Glutamatergic neuron (in vitro differentiated cells): Measurements from ENCODE around the gene CENPF. TPM values are rescaled to one million over a fixed set of nuclear protein-coding genes. Genes with fewer than 3 reads are reported as not detected.
"Not testable (repeated sequence)": the region's sequence is repeated elsewhere in the genome, so short reads cannot be mapped to it uniquely, and the experiment has no call there.

ENCODE experiments used
- DNase-seq: peaks from one replicate; pipeline ENCODE4 v3.0.0; 2022
- H3K27ac Mint-ChIP-seq: one replicate; pipeline ENCODE4 v1.8.0; 2020; ENCODE audit warnings: mild to moderate bottlenecking, mixed read lengths, inconsistent platforms; ENCODE audit not compliant: unreplicated experiment
- H3K27me3 Mint-ChIP-seq: one replicate; pipeline ENCODE4 v1.8.0; 2020; ENCODE audit warnings: mild to moderate bottlenecking, moderate library complexity, mixed read lengths, inconsistent platforms; ENCODE audit not compliant: unreplicated experiment
- H3K36me3 Mint-ChIP-seq: one replicate; pipeline ENCODE4 v1.8.0; 2020; ENCODE audit warnings: mild to moderate bottlenecking, mixed read lengths, inconsistent platforms; ENCODE audit not compliant: unreplicated experiment
- H3K4me1 Mint-ChIP-seq: one replicate; pipeline ENCODE4 v1.8.0; 2020; ENCODE audit warnings: mild to moderate bottlenecking, low read depth, mixed read lengths, inconsistent platforms; ENCODE audit not compliant: unreplicated experiment
- H3K4me3 Mint-ChIP-seq: one replicate; pipeline ENCODE4 v1.8.0; 2020; ENCODE audit warnings: mild to moderate bottlenecking, mixed read lengths, inconsistent platforms; ENCODE audit not compliant: unreplicated experiment
- H3K9me3 Mint-ChIP-seq: one replicate; pipeline ENCODE4 v1.8.0; 2020; ENCODE audit warnings: mild to moderate bottlenecking, moderate library complexity, mixed read lengths, inconsistent platforms; ENCODE audit not compliant: unreplicated experiment
- total RNA-seq: library from RNA; stranded (reverse); fragmentation: NEBNext Ultra II Directional; extraction: Animal tissue kit (Norgen Biotek cat#: 25700); gene quantifications from one replicate; pipeline ENCODE4 v1.2.1, GENCODE V29; 2021; ENCODE audit not compliant: unreplicated experiment
- TF ChIP-seq, protein P1 (sequence below): fragments of 200-600 bp; sonication (generic); IDR thresholded peaks from one replicate; pipeline ENCODE4 v1.5.0; 2021; ENCODE audit not compliant: partially characterized antibody, unreplicated experiment

CENPF gene
- total RNA-seq, 1 donor from 2014 or later: 29.3 TPM

DNA sequence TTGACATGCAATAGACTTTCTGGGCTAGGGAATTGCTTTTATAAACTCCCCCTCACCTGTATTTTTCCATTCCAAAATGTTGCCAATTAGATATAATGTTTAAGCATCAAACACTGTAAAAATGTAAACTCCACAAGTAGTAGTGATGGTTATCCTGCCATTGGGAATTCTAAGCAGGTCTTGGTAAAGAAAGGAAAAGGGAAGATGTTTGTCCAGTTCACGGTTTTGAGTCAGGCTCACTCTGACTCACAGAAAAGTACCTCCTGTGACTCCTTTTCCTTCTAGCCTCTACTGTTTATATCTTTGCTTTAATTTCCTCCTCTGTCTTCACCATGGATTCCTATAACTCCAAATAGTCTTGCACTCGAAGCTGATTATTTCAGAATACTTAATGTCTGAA lies 32.6 kb upstream of the CENPF start:
- H3K4me1 Mint-ChIP-seq: peaks cover 11% of the 10 kb centered on the region
- TF ChIP-seq, protein P1, sequence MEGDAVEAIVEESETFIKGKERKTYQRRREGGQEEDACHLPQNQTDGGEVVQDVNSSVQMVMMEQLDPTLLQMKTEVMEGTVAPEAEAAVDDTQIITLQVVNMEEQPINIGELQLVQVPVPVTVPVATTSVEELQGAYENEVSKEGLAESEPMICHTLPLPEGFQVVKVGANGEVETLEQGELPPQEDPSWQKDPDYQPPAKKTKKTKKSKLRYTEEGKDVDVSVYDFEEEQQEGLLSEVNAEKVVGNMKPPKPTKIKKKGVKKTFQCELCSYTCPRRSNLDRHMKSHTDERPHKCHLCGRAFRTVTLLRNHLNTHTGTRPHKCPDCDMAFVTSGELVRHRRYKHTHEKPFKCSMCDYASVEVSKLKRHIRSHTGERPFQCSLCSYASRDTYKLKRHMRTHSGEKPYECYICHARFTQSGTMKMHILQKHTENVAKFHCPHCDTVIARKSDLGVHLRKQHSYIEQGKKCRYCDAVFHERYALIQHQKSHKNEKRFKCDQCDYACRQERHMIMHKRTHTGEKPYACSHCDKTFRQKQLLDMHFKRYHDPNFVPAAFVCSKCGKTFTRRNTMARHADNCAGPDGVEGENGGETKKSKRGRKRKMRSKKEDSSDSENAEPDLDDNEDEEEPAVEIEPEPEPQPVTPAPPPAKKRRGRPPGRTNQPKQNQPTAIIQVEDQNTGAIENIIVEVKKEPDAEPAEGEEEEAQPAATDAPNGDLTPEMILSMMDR: no peak
- H3K4me3 Mint-ChIP-seq: no peak overlapping the region
- no peak overlapping the region for H3K27ac Mint-ChIP-seq
- no peaks in the 10 kb centered on the region for H3K27me3 Mint-ChIP-seq
- DNase-seq: no peak
- peaks cover 5% of the 10 kb centered on the region for H3K9me3 Mint-ChIP-seq
- no peaks in the 10 kb centered on the region for H3K36me3 Mint-ChIP-seq

GRCh38 chr1:214571281-214571680 lies 31.7 kb upstream of the CENPF start:
- no peak overlapping the region for H3K4me3 Mint-ChIP-seq
- H3K27me3 Mint-ChIP-seq: no peaks in the 10 kb centered on the region
- H3K27ac Mint-ChIP-seq: no peak overlapping the region
- TF ChIP-seq, protein P1: no peak
- H3K4me1 Mint-ChIP-seq: peaks cover 8% of the 10 kb centered on the region
- no peak for DNase-seq
- peaks cover 7% of the 10 kb centered on the region for H3K9me3 Mint-ChIP-seq
- peaks cover 6% of the 10 kb centered on the region for H3K36me3 Mint-ChIP-seq

DNA sequence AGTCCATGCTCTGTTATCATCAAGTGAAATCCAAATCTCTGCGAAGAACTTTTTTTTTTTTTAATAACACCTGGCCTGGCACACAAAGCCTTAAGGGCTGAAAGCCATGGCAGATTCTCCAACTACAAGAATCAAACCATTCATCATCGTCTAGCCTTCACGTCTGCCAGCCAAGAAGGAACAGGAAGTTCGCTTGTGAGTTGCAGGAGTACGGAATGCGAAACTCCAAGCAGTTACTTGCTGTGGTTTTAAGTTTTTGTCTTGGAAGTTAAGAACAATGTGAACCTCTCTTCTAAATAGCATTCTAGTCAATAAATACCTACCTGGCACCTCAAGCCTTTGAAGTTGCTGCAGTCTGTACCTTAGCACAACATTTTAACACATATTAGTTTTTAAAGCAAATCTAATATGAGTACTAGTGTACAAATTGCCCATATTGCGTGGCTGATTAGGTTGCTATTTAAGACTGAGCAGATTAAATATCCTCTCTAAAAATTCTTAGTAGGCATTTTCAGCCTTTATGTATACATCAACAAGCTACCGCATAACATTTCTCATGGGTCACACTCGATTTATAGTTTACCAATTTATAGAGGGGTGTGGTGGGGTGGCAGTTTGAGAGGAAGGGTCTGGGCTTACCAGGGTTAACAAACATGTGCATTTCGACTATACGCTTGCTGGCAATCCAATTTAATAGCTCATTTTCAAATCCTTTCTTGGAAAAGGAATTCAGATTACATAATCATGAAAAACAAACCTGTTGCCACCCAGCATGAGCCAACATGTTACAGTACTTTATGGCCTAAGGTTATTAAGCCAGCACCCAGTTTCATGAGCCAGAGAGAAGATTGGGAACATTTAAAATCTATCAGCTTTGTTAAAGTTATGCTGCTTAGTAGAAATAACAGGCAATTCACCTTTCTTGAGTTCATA lies 29.3 kb upstream of the CENPF start:
- Mint-ChIP-seq H3K4me3 (no peak overlapping the region), H3K9me3 (peaks cover 11% of the 10 kb centered on the region), H3K4me1 (peaks cover 4% of the 10 kb centered on the region), H3K27ac (no peak overlapping the region), H3K27me3 (no peaks in the 10 kb centered on the region), H3K36me3 (peaks cover 11% of the 10 kb centered on the region)
- no peak for DNase-seq
- TF ChIP-seq, protein P1: no peak

- Mint-ChIP-seq H3K36me3 (peaks cover 11% of the 10 kb centered on the region), H3K9me3 (peaks cover 9% of the 10 kb centered on the region), H3K4me3 (no peak overlapping the region), H3K4me1 (peaks cover 4% of the 10 kb centered on the region), H3K27me3 (no peaks in the 10 kb centered on the region), H3K27ac (no peak overlapping the region)
- TF ChIP-seq, protein P1: no peak
- DNase-seq: no peak
These were observed 28.2 kb upstream of the CENPF start for GRCh38 chr1:214574598-214575411.

GRCh38 chr1:214576120-214576519 lies 26.9 kb upstream of the CENPF start:
- not testable (repeated sequence) for H3K9me3 Mint-ChIP-seq, H3K4me1 Mint-ChIP-seq, H3K27ac Mint-ChIP-seq, H3K4me3 Mint-ChIP-seq, DNase-seq, H3K27me3 Mint-ChIP-seq
- H3K36me3 Mint-ChIP-seq: peaks cover 11% of the 10 kb centered on the region
